H9 (cell line): ENCODE data around the gene NFU1. TPM values are rescaled to one million over a fixed set of nuclear protein-coding genes. Genes with fewer than 3 reads are reported as not detected.

Source experiments
- DNase-seq: peaks from one replicate; pipeline ENCODE4 v3.0.0-alpha.2; 2017
- H2AFZ ChIP-seq: one replicate; pipeline ENCODE4 v1.6.1; 2013; ENCODE audit warnings: mild to moderate bottlenecking, low read length, control low read depth, moderate library complexity
- H2AK5ac ChIP-seq: 2 replicates; pipeline ENCODE4 v1.6.1; 2013; ENCODE audit warnings: low read length, control low read depth, mixed read lengths; ENCODE audit not compliant: insufficient read length
- H2BK120ac ChIP-seq: one replicate; pipeline ENCODE4 v1.6.1; 2013; ENCODE audit warnings: low read depth, mild to moderate bottlenecking, low read length, control low read depth, inconsistent platforms; ENCODE audit not compliant: poor library complexity, severe bottlenecking
- H2BK12ac ChIP-seq: 2 replicates; pipeline ENCODE4 v1.6.1; 2013; ENCODE audit warnings: low read length, control low read depth, mixed read lengths, low read depth; ENCODE audit not compliant: insufficient read length
- H2BK15ac ChIP-seq: 2 replicates; pipeline ENCODE4 v1.6.1; 2013; ENCODE audit warnings: low read depth, low read length, control low read depth
- H2BK20ac ChIP-seq: one replicate; pipeline ENCODE4 v1.6.1; 2013; ENCODE audit warnings: low read depth, mild to moderate bottlenecking, low read length, control low read depth, inconsistent platforms; ENCODE audit not compliant: poor library complexity, severe bottlenecking
- H2BK5ac ChIP-seq: 2 replicates; pipeline ENCODE4 v1.6.1; 2013; ENCODE audit warnings: low read length, control low read depth, mixed read lengths; ENCODE audit not compliant: insufficient read length
- H3K14ac ChIP-seq: 2 replicates; pipeline ENCODE4 v1.6.1; 2013; ENCODE audit warnings: low read length, control low read depth; ENCODE audit not compliant: insufficient read depth
- H3K18ac ChIP-seq: 2 replicates; pipeline ENCODE4 v1.6.1; 2013; ENCODE audit warnings: low read depth, mild to moderate bottlenecking, mixed read lengths, low read length, control low read depth; ENCODE audit not compliant: insufficient read length
- H3K23ac ChIP-seq: 2 replicates; pipeline ENCODE4 v1.6.1; 2013; ENCODE audit warnings: low read length, control low read depth, mixed read lengths, low read depth; ENCODE audit not compliant: insufficient read length
- H3K23me2 ChIP-seq: 2 replicates; pipeline ENCODE4 v1.6.1; 2013; ENCODE audit warnings: low read depth, mild to moderate bottlenecking, mixed read lengths, low read length, control low read depth; ENCODE audit not compliant: insufficient read length, poor library complexity, severe bottlenecking
- H3K27ac ChIP-seq: 2 replicates; pipeline ENCODE4 v1.5.1; 2013; ENCODE audit warnings: low read length, control low read depth, mixed read lengths, low read depth; ENCODE audit not compliant: insufficient read length
- H3K27me3 ChIP-seq: 2 replicates; pipeline ENCODE4 v1.6.1; 2013; ENCODE audit warnings: low read length, control low read depth, inconsistent platforms; ENCODE audit not compliant: insufficient read depth
- H3K4ac ChIP-seq: 2 replicates; pipeline ENCODE4 v1.6.1; 2013; ENCODE audit warnings: low read depth, mild to moderate bottlenecking, control low read depth, inconsistent platforms, low read length, moderate library complexity
- H3K4me1 ChIP-seq: 2 replicates; pipeline ENCODE4 v1.6.1; 2013; ENCODE audit warnings: low read length, control low read depth, inconsistent platforms; ENCODE audit not compliant: insufficient read depth
- H3K4me2 ChIP-seq: 2 replicates; pipeline ENCODE4 v1.6.1; 2013; ENCODE audit warnings: low read length, control low read depth, mixed read lengths; ENCODE audit not compliant: insufficient read length, insufficient read depth
- H3K56ac ChIP-seq: 2 replicates; pipeline ENCODE4 v1.6.1; 2013; ENCODE audit warnings: low read depth, mild to moderate bottlenecking, mixed read lengths, low read length, control low read depth; ENCODE audit not compliant: insufficient read length
- H3K79me1 ChIP-seq: 2 replicates; pipeline ENCODE4 v1.6.1; 2013; ENCODE audit warnings: low read depth, mild to moderate bottlenecking, moderate library complexity, low read length, control low read depth, inconsistent platforms; ENCODE audit not compliant: insufficient read depth, poor library complexity, severe bottlenecking
- H3K79me2 ChIP-seq: 2 replicates; pipeline ENCODE4 v1.6.1; 2013; ENCODE audit warnings: low read length, control low read depth, inconsistent platforms; ENCODE audit not compliant: insufficient read depth
- H3K9ac ChIP-seq: 2 replicates; pipeline ENCODE4 v1.6.1; 2013; ENCODE audit warnings: low read length, control low read depth, mixed read lengths; ENCODE audit not compliant: insufficient read length; ENCODE audit errors: extremely low read depth
- H3K9me3 ChIP-seq: one replicate; pipeline ENCODE4 v1.6.1; 2013; ENCODE audit warnings: low read depth, low read length, inconsistent platforms; ENCODE audit not compliant: control insufficient read depth
- H3T11ph ChIP-seq: one replicate; pipeline ENCODE4 v1.6.1; 2013; ENCODE audit warnings: mild to moderate bottlenecking, low read length, control low read depth, inconsistent platforms
- H4K20me1 ChIP-seq: one replicate; pipeline ENCODE4 v1.6.1; 2013; ENCODE audit not compliant: control insufficient read depth, insufficient read length, insufficient read depth
- H4K5ac ChIP-seq: 2 replicates; pipeline ENCODE4 v1.6.1; 2013; ENCODE audit warnings: low read depth, mild to moderate bottlenecking, mixed read lengths, low read length, control low read depth; ENCODE audit not compliant: insufficient read length
- H4K8ac ChIP-seq: replicated peaks from 2 replicates; pipeline ENCODE4 v1.6.1; 2013; ENCODE audit warnings: low read length, control low read depth, mixed read lengths, low read depth; ENCODE audit not compliant: insufficient read length
- H4K91ac ChIP-seq: 2 replicates; pipeline ENCODE4 v1.6.1; 2013; ENCODE audit warnings: low read depth, mild to moderate bottlenecking, moderate library complexity, mixed read lengths, low read length, control low read depth; ENCODE audit not compliant: insufficient read length
- H3K27ac Mint-ChIP-seq, 3 experiments: 2 replicates in 2 of 3; 3 replicates in 1 of 3; pipeline ENCODE4 v1.8.0; 2020 to 2021; ENCODE audit warnings: mixed read lengths in 3 of 3, mild to moderate bottlenecking in 1 of 3, moderate library complexity in 1 of 3
- H3K27me3 Mint-ChIP-seq: 2 replicates; pipeline ENCODE4 v1.8.0; 2021; ENCODE audit warnings: low read depth, mild to moderate bottlenecking, moderate library complexity, mixed read lengths
- H3K36me3 Mint-ChIP-seq, 3 experiments: 2 replicates in 2 of 3; 3 replicates in 1 of 3; pipeline ENCODE4 v1.8.0; 2020 to 2021; ENCODE audit warnings: low read depth in 3 of 3, mixed read lengths in 3 of 3; ENCODE audit not compliant: insufficient read depth in 1 of 3
- H3K4me1 Mint-ChIP-seq, 2 experiments: 2 replicates each; pipeline ENCODE4 v1.8.0; 2020; ENCODE audit warnings: mixed read lengths in 2 of 2
- H3K4me3 Mint-ChIP-seq, 2 experiments: 2 replicates in 1 of 2; 3 replicates in 1 of 2; pipeline ENCODE4 v1.8.0; 2020 to 2021; ENCODE audit warnings: mild to moderate bottlenecking in 2 of 2, mixed read lengths in 2 of 2, moderate library complexity in 1 of 2
- H3K9me3 Mint-ChIP-seq, 2 experiments: 2 replicates in 1 of 2; 3 replicates in 1 of 2; pipeline ENCODE4 v1.8.0; 2020; ENCODE audit warnings: mild to moderate bottlenecking in 2 of 2, mixed read lengths in 2 of 2, moderate library complexity in 1 of 2
- CTCF ChIP-seq: fragments of 200-600 bp; sonication (generic); conservative IDR thresholded peaks from 3 replicates; pipeline ENCODE4 v1.8.0; 2021; ENCODE audit warnings: antibody characterized with exemption, mild to moderate bottlenecking
- WGBS: extraction: QIAGEN DNeasy Blood & Tissue Kit; methylation state at CpG from one replicate; pipeline ENCODE4 v1.1.7; 2013; ENCODE audit warnings: missing lambda C conversion rate, low lambda C conversion rate, mixed read lengths; ENCODE audit not compliant: insufficient read length; ENCODE audit errors: extremely low coverage; 5-methylcytosine and 5-hydroxymethylcytosine counted together
- total RNA-seq: library from RNA; stranded (reverse); gene quantifications from 2 replicates; pipeline ENCODE4 v1.2.1, GENCODE V29; 2021

The NFU1 gene
- total RNA-seq, 1 experiment from 2014 or later, result 61.4 TPM

- H3K9me3 ChIP-seq, result no peaks in the 10 kb centered on the region
- H4K20me1 ChIP-seq, result no peaks in the 10 kb centered on the region
- H3K4me1 ChIP-seq, result peaks cover 2% of the 10 kb centered on the region; the same call in 1 of the 2 replicates
- DNase-seq, result no peak
- peaks cover 10 to 16% of the 10 kb centered on the region in 2 experiments for H3K4me1 Mint-ChIP-seq
- H3T11ph ChIP-seq, result no peak overlapping the region
- H3K14ac ChIP-seq, result no peak overlapping the region
- no peak overlapping the region for H2AK5ac ChIP-seq
- no peak overlapping the region for H4K5ac ChIP-seq
- no peaks in the 10 kb centered on the region for H3K9me3 Mint-ChIP-seq
- peaks cover 27 to 71% (median 68%) of the 10 kb centered on the region in 3 experiments for H3K36me3 Mint-ChIP-seq
- no peak overlapping the region for H4K91ac ChIP-seq
- no peaks in the 10 kb centered on the region for H3K23me2 ChIP-seq
- H3K4me3 Mint-ChIP-seq, result no peak overlapping the region
- H3K27ac Mint-ChIP-seq, result no peak overlapping the region
- H2BK5ac ChIP-seq, result no peak overlapping the region
- H2BK15ac ChIP-seq, result no peak overlapping the region
- no CpG with 5 or more reads among the region's 5 CpGs for WGBS
- no peak overlapping the region for H2BK20ac ChIP-seq
- no peak overlapping the region for H3K23ac ChIP-seq
- no peak overlapping the region for H4K8ac ChIP-seq
- no peaks in the 10 kb centered on the region for H3K27me3 Mint-ChIP-seq
- TF ChIP-seq CTCF, result no peak
- no peak overlapping the region for H3K4ac ChIP-seq
- H3K9ac ChIP-seq, result no peak overlapping the region
- no peaks in the 10 kb centered on the region for H3K79me2 ChIP-seq
- no peak overlapping the region for H3K27ac ChIP-seq
- H2AFZ ChIP-seq, result no peak overlapping the region
- H3K79me1 ChIP-seq, result no peaks in the 10 kb centered on the region
- H3K4me2 ChIP-seq, result no peak overlapping the region
- no peaks in the 10 kb centered on the region for H3K27me3 ChIP-seq
- H2BK12ac ChIP-seq, result no peak overlapping the region
- H3K56ac ChIP-seq, result no peak overlapping the region
- H3K18ac ChIP-seq, result no peak overlapping the region
- no peak overlapping the region for H2BK120ac ChIP-seq
Measured at GRCh38 chr2:69353360-69353759, 83.9 kb downstream of the NFU1 start.
